Left lobe of liver (tissue), 2 donors: ENCODE data around the gene ANLN. TPM values are rescaled to one million over a fixed set of nuclear protein-coding genes. Genes with fewer than 3 reads are reported as not detected.
"Not testable (repeated sequence)": the region's sequence is repeated elsewhere in the genome, so short reads cannot be mapped to it uniquely, and the experiment has no call there.

Source experiments
- ATAC-seq: fragments of 200-7000 bp; cut with Tn5 transposase; one replicate; pipeline ENCODE4 v1.9.1; 2020; ENCODE audit warnings: mild to moderate bottlenecking, moderate library complexity
- DNase-seq: peaks from one replicate; pipeline ENCODE4 v3.0.0-alpha.2; 2020; ENCODE audit warnings: low spot score
- total RNA-seq: library from RNA; stranded (reverse); gene quantifications from one replicate; pipeline ENCODE4 v1.2.1, GENCODE V29; 2021
- donor health status: DM: no; HTN: no; CAD: no; lungs with moderate emphysema.
- donor health status: DM: no; HTN: yes; CAD: no.

ANLN gene
- total RNA-seq, 1 donor from 2014 or later: 0.55 TPM

GRCh38 chr7:36497176-36497575 is 107.5 kb downstream of the ANLN start:
- not testable (repeated sequence) for DNase-seq, ATAC-seq

- ATAC-seq (no peak), DNase-seq (no peak)
These were observed 108.1 kb downstream of the ANLN start for GRCh38 chr7:36497775-36498174.

Other genes starting within 250 kb of the ANLN start
- gene EEPD1, start 236.6 kb upstream of the ANLN start, total RNA-seq: 10.3 TPM